GM21723 (cell line): Measurements from ENCODE around the gene NXNL1.
"Not testable (repeated sequence)": the region's sequence is repeated elsewhere in the genome, so short reads cannot be mapped to it uniquely, and the experiment has no call there.

ENCODE experiments used
- ATAC-seq: cut with Tn5 transposase; IDR thresholded peaks from one replicate; pipeline ENCODE4 v1.9.1; 2021; ENCODE audit warnings: mild to moderate bottlenecking, moderate library complexity; ENCODE audit not compliant: unreplicated experiment

NXNL1 gene

DNA sequence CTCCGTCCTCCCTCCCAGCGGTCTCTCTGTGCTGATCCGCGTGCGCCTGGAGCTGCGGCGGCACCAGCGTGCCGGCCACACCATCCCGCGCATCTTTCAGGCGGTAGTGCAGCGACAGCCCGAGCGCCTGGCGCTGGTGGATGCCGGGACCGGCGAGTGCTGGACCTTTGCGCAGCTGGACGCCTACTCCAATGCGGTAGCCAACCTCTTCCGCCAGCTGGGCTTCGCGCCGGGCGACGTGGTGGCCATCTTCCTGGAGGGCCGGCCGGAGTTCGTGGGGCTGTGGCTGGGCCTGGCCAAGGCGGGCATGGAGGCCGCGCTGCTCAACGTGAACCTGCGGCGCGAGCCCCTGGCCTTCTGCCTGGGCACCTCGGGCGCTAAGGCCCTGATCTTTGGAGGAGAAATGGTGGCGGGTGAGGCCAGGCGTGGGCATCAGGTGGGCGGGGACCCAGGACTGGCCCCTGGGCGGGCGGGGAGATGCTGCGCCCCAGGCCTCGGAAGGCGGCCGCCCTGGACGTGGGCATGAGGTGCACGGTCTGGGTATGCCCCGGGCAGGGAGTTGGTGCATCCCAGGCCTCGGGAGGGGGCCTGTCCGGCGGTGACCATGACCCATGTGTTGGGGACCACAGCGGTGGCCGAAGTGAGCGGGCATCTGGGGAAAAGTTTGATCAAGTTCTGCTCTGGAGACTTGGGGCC is 26.0 kb upstream of the NXNL1 start:
- ATAC-seq = no peak

DNA sequence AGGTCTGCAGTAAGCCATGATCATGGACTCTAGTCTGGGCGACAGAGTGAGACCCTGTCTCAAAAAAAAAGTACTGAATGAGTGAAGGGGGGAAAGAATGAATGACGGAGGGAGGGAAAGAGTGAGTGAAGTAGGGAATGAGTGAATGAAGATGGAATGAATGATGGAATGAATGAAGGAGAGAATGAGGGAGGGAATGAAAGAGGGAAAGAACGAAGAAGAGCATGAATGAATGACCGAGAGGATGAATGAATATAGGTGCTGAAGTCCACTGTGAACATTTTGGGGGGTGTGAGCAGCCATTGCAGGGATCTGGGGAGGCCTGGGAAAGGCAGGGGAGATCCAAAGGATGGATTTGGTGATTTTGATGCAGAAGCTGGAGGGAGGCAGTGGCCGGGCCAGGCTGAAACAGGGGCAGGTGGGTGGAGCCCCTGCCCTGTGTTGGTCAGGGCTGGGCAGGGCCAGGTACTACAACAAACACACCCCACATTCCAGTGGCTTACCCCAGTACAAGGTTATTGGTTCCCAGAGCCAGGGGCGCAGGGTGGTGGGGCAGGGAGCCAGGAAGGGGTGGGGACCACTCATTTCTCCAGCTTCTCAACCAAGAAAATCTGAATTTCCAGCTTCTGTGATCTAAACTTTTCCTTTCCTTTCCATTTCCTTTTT is 23.9 kb upstream of the NXNL1 start:
- ATAC-seq = no peak

DNA sequence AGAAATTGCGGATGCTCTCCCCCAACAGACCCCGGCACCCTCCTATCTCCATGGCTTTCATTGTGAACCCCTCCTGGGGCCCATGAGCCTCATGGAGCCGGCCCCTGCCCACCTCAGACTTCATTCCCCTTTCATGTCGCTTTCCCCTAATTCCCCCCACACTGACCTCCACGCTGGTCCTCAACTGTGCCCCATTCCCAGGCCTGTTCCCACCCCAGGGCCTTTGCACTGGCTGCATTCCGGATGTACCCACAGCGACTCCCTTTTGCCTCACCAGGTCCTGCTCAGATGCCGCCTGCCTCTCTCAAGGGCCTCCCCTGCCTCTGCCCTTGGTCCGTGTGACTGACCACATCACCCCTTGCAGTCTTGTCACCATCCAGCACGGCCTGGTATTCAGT is 22.9 kb upstream of the NXNL1 start:
- no peak for ATAC-seq

DNA sequence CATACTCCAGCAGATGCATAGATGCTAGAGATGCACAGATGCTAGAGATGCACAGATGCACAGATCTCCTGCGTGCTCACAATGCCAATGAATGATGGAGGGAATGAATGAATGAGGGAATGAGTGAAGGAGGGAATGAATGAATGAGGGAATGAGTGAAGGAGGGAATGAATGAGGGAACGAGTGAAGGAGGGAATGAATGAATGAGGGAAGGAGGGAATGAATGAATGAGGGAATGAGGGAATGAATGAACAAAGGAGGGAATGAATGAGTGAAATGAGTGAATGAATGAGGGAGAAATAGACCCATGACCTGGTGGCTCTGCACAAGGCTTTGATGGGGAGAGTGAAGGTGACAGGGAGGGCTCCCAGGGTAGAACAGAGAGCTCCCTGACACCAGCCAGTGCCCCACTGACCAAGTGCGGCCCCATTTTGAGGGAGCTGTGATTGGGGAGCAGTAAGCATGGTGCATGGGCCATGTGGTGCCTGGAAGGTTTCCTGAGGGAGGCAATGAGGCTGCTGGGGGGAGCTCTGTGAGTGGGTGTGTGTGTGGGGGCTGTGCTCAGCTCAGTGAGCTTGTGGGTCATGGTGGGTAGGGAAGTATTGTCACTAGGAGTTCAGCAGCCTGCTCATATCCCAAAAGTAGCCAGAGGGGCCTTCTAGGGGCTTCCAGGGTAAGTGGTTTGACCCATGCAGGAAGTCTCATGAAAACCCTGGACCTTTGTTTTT is 22.3 kb upstream of the NXNL1 start:
- ATAC-seq = no peak

DNA sequence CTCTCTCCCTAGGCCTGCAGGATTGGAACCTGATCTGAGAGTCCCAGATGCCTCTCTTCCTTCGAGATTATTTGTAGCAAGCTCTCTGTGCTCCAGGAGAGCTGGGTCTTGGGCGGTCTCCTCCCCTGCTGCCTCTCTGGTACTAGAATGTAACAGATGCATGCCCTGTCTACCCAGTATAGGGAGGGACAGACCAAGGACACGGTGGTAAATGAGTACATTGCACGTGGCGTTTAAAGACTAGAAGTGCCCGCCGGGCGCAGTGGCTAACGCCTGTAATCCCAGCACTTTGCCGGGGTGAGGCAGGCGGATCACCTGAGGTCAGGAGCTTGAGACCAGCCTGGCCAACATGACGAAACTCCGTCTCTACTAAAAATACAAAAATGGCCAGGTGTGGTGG is 21.3 kb upstream of the NXNL1 start:
- no peak for ATAC-seq

DNA sequence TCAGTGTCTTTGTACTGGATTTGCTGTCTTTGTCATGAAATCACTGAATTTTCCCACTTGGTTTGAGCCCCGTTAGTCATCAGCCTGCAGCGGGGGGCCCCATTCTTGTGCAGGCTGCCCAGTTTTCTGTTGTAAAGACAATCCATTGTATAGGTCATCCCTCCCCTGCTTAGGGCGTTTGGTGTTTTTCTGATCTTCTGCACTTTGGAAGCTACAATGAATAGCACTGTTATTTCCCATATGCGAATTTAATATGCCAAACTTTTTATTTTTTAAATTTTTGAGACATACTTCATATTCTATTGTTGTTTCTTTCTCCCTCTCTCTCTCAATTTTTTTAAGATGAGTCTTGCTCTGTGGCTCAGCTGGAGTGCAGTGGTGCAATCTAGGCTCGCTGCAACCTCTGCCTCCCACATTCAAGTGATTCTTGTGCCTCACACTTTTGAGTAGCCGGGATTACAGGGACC is 18.6 kb upstream of the NXNL1 start:
- no peak for ATAC-seq

DNA sequence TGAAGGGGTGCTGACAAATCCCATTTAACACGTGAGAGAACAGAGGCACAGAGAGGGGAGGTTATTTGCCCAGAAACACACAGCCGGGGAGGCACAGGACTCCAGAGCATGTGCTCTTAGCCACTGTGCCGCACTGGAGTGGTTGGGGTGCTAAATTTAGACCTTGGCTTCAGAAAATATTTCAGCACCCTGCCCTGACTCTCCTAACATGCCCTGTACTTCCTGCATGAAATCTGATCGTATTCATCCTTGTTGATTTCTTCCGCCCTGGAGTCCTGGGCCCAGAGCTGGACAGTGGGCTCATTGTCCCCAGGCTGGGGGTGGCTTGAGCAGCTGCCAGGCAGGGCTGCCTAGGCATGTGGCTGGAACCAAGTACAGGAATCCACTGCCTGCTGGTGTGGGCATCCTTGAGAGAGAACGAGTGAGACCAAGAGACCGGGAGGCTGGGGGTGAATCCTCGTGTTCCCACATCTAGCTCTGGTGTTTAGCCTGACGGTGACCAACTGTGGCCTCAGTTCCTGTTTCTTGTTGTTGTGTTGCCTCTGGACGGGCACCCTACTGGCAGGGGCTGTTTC is 14.9 kb upstream of the NXNL1 start:
- no peak for ATAC-seq

DNA sequence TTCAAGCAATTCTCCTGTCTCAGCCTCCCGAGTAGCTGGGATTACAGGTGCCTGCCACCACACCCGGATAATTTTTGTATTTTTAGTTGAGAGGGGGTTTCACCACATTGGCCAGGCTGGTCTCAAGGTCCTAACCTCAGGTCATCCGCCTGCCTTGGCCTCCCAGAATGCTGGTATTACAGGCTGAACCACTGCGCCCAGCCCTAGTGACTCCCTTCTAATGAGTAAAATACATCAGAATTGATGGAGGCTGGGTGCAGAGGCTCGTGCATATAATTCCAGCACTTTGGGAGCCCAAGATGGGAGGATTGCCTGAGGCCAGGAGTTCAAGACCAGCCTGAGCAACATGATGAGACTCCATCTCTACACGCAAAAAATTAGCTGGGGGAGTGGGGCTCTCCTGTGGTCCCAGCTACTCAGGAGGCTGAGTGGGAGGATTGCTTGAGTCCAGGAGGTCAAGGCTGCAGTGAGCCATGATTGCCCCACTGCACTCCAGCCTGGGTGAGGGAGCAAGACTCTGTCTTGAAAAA is 14.3 kb upstream of the NXNL1 start:
- not testable (repeated sequence) for ATAC-seq

DNA sequence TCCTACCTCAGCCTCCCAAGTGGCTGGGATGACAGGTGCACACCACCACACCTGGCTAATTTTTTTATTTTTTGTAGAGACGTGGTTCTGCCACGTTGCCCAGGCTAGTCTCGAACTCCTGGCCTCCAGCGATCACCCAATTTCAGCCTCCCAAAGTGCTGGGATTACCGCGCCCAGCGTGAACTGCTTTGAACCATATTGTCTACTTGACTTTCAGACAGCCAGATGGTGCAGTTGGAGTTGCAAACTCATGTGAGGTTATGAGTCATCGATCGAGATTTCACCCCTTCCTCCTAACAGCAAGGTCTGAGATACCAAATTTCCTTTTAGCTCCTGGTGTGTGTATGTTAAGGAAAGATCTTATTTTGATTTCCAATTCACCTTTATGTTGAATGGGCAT is 12.3 kb upstream of the NXNL1 start:
- no peak for ATAC-seq

DNA sequence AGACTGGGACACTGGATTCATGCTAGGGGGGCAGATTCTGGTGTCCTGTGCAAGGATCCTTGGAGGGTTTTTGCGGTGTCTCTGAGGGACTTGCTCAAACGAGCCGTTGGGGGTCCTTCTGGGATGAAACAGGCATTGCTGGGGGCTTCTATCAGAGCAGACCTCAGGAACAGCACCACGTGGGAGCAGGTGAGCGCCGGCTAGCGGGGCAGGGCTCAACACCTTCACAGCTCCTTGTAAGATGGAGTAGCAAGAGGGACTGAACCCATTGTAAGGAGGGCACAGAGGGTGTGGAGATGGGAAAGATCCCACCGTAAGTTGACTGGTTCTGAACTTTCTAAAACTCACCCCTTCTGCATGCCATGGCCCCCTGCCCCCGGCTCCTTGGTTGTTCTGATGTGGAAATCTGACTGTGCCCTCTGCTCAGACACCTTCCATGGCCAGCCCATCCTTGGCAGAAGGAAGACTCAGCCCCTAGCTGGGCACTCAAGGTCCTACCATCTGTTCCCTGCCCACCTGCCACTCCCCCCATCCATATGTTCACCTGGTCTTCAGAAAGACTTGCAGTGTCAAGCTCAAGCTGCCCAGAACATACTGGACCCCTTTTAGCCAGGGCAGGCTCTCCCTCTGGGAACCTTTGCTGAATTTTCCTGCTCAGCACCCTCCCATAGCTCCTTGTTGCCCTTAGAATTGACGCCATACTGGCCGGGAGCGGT is 10.8 kb upstream of the NXNL1 start:
- no peak for ATAC-seq

DNA sequence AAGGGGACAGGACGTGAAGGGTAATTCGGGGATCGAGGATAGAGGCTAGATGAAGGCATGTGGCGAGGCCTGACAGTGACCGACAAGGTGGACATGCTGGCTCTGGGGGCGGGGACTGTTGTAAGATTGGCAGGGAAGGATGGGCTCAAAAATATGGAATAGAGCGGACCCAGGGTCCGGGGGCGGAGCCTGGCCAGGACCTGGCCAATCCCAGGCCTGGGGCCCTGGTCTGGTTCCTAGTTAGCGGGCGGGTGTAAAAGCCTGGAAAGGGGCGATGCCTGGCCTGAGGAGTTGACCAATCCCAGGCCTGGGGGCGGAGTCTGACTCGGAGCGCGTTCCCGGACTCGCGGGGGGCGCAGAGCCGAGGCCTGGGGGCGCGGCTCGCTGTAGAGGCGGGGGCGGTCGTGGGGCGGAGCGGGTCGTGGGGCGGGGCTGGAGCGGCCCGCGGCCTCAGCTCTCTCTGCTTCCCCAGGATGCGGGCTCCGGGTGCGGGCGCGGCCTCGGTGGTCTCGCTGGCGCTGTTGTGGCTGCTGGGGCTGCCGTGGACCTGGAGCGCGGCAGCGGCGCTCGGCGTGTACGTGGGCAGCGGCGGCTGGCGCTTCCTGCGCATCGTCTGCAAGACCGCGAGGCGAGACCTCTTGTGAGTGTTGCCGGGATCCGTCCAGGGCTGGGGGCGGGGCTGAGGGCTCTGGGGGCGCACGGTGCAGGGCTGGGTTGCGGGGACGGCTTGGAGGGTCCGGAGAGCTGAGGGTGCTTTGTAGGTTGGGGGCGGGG is 9.5 kb upstream of the NXNL1 start, which contains the start of gene SLC27A1:
TSS of gene SLC27A1 (plus strand) at position 457 of the 774 bp plus-strand sequence. CDS start at position 474, 17 bp downstream.
- peak; percentile 78 for ATAC-seq

DNA sequence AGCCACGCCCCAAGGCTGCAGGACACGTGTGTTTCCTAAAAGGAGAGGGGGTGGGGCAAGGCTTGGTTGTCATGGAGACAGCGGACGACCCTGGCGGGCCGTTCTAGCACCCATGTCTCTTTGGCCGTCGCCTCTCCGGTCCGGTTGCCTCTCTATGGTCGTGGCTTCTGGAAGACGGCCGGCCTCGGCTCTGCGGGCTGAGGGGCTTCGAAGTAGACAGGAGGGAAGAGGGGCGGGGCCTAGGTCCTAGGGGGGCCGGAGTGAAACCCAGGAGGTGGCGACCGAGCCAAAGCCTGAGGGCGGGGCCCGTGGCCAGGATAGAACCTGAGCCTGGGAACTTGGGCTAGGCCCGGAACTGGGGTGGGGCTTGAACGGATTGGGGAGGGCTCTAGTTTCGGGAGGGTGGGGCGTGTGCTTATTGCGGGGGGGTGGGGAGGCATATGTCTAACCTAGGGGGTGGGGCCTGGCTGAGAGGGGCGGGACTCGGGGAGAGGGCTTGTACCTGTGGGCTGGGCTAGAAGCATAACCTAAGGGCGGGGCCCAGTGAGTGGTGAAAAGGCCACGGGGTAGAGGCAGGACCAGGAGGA is 8.8 kb upstream of the NXNL1 start:
- peak; percentile 53 for ATAC-seq

DNA sequence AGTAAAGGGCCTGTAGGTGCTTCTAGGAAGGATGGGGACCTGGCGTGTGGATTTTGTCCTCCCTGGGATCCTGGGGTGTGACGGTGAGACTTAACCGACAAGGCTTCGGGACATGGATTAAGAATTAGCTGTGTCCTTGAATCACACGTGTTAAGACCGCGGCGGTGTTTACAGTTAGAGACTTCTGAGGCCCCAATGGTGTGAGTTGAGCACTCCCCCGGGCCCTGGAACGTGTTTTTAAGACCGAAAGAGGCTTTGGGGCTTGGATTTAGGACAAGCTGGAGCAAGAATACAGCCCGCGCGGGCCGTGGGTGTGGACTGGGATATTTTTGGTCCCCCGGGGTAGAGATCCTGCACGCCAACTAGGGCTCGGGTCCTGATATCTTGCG is 8.4 kb upstream of the NXNL1 start:
- peak; percentile 6 for ATAC-seq

DNA sequence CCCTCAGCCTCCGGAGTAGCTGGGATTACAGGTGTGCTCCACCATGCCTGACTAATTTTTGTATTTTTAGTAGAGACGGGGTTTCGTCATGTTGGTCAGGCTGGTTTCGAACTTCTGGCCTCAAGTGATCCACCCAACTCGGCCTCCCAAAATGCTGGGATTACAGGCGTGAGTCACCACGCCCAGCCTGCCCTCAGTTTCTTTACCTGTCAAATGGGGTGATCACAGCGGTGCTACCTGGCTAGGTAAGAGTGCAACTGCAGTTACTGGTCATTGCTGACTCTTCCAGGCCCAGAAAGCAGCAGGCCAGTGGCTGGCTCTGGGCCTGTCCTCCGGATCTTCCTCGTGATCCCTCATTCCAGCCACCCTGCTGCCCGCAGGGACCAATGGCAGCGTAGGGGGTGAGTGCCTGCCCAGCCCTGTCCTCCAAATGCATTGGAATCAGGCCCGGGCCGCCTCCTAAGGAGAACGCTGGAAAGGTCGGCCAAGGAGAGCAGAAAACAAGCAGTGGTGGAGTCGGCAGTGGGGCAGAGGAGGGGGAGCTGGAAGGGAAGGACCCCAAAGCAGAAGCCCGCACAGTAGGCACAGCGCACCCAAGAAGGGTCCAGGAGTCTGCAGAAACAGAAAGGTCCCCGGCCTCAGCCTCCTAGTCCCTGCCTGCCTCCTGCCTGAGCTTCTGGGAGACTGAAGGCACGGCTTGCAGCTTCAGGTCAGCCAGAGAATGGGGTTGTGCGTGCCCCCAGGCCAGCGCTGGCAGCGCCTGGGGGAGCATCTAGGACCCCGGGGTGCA is 7.8 kb upstream of the NXNL1 start:
- ATAC-seq = no peak

DNA sequence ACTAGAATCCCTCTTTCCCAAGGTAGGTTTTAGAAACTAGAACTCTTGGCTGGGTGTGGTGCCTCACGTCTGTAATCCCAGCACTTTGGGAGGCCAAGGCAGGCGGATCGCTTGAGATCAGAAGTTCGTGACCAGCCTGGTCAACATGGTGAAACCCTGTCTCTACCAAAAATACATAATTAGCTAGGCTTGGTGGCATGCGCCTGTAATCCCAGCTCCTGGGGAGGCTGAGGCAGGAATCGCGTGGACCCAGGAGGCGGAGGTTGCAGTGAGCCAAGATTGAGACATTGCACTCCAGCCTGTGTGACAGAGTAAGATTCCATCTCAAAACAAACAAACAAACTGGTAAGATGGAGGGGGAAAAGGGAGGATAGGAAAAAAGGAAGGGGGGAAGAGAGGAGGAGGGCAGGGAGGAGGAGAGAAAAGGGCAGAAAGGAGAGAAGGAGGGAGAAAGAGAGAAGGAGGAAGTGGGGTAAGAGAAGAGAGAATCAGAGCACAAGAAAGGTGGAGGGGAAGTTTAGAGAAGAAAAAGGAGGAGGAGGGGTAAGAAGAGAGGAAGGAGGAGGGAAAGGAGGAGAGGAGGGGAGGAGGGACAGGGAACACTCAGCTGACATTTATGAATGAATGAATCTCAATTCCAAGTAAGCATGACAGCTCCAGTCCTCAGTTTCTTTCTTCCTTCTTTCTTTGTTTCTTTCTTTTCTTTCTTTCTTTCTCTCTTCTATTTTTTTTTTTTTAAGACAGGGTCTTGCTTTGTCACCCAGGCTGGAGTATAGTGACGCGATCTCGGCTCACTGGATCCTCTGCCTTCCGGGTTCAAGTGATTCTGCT is 7.0 kb upstream of the NXNL1 start:
- ATAC-seq = no peak

DNA sequence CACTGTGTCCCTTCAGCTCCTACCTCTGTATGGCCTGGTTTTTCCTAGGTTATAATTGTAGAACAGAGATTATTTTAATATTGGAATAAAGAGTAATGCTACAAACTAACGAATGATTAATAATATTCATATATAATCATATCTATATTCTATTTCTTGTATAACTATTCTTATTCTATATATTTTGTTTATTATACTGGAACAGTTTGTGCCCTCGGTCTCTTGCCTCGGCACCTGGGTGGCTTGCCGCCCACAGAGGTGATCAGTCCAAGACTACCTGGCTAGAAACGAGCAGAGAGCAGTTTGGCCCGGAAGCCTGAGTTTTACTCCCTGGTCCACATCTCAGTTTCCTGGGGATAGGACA is 5.7 kb upstream of the NXNL1 start:
- no peak for ATAC-seq

DNA sequence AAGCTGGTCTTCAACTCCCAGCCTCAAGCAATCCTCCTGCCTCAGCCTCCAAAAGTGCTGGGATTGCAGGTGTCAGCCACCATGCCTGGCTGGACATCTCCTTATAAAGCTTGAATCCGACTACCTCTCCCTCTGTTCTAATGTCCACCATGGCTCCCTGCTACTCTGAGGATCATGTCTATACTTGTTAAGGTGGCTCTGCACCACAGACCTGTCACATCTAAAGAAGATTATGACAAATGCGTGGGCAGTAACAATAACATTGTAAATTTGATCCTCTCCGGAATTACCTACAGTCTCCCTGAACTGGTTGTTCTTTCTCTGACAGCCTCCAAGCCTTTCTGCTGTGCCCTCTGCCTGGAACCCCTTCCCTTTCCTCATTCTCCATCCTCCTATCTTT is 1.8 kb downstream of the NXNL1 start:
- ATAC-seq = no peak

DNA sequence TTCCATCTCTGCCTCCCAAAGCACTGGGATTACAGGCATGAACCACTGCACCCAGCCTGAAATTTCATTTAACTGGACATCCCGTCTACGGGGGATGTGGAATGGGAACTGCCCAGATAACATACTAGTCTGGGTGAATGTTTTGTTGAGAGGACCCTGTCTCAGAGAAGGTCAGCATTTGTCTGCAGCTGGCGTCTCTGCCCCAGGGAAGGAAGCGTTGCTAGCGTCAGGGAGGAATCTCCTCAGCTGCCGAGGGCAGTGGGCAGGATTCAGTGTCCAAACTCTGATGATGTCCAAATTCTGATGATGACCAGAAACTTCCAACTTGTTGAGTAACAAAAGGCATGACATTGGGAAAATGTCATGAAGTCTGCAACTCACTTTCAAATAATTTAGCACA is 3.1 kb downstream of the NXNL1 start:
- no peak for ATAC-seq
